ENCODE measurements around the gene TNFAIP6. TPM values are rescaled to one million over a fixed set of nuclear protein-coding genes. Genes with fewer than 3 reads are reported as not detected.
A peak's percentile ranks its signal among the peaks of the same experiment; 100 is the strongest.
"Not testable (repeated sequence)": the region's sequence is repeated elsewhere in the genome, so short reads cannot be mapped to it uniquely, and the experiment has no call there.

Gene TNFAIP6, protein sequence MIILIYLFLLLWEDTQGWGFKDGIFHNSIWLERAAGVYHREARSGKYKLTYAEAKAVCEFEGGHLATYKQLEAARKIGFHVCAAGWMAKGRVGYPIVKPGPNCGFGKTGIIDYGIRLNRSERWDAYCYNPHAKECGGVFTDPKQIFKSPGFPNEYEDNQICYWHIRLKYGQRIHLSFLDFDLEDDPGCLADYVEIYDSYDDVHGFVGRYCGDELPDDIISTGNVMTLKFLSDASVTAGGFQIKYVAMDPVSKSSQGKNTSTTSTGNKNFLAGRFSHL
- 1 to 10 TPM in 2 of 4 donors, under 1 TPM in 2; 0.58 to 1.9 (median 1.0) TPM for total RNA-seq

DNA sequence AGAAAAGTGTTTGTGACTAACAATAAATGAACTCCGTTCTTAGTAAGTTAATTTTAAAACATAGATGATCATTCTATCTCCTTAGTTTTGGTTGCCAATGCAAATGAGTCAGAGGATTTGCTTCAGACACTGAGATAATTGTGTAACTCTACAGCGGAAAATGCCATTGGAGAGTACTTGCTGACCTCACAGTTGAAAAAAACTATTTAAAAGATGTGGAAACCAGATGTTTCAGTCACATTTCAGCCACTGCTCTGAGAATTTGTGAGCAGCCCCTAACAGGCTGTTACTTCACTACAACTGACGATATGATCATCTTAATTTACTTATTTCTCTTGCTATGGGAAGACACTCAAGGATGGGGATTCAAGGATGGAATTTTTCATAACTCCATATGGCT is at the start of gene TNFAIP6:
TNFAIP6 (plus strand) TSS at position 234 of the 400 bp plus-strand sequence; CDS start at position 309, 75 bp downstream.
- no peak within 1 kb of the TSS for H3K4me3 ChIP-seq (ENCODE audit: low read depth, poor library complexity, severe bottlenecking)
- peak in 1 of 2 donors; percentile 33 for DNase-seq (ENCODE audit: low spot score in 2 of 2)
- peak in 1 of 2 donors; percentile 25 for TF ChIP-seq POLR2A (IDR thresholded peaks at IDR 0.05)
- TF ChIP-seq, protein P1, sequence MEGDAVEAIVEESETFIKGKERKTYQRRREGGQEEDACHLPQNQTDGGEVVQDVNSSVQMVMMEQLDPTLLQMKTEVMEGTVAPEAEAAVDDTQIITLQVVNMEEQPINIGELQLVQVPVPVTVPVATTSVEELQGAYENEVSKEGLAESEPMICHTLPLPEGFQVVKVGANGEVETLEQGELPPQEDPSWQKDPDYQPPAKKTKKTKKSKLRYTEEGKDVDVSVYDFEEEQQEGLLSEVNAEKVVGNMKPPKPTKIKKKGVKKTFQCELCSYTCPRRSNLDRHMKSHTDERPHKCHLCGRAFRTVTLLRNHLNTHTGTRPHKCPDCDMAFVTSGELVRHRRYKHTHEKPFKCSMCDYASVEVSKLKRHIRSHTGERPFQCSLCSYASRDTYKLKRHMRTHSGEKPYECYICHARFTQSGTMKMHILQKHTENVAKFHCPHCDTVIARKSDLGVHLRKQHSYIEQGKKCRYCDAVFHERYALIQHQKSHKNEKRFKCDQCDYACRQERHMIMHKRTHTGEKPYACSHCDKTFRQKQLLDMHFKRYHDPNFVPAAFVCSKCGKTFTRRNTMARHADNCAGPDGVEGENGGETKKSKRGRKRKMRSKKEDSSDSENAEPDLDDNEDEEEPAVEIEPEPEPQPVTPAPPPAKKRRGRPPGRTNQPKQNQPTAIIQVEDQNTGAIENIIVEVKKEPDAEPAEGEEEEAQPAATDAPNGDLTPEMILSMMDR (IDR thresholded peaks at IDR 0.05), result no peak
- intact Hi-C loops (cut with DNase I; ENCODE audit: low total_unique reads), result no loop called here
- WGBS, 2 donors, result 37 to 53% methylated on average over 3 of the region's 3 CpGs

DNA sequence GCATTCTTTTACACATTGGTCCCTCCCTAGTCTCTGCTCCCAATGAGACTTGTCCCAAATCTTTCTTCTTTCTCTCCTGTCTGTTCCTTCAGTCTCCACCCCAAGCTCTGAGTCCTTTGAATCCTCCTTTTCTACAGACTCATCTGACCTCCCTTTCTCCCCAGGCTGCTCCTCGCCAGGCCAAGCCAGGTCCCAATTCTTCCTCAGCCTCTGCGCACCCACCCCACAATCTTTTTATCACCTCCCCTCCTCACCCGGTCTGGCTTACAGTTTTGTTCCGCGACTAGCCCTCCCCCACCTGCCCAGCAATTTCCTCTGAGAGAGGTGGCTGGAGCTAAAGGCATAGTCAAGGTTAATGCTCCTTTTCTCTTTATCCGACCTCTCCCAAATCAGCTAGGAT is 47.1 kb upstream of the TNFAIP6 start:
- 96 to 98% methylated on average over 6 of the region's 6 CpGs for WGBS, 2 donors
- H3K4me3 ChIP-seq (ENCODE audit: low read depth, poor library complexity, severe bottlenecking); intact Hi-C loops (cut with DNase I; ENCODE audit: low total_unique reads); DNase-seq (ENCODE audit: low spot score in 2 of 2): not testable (repeated sequence)

DNA sequence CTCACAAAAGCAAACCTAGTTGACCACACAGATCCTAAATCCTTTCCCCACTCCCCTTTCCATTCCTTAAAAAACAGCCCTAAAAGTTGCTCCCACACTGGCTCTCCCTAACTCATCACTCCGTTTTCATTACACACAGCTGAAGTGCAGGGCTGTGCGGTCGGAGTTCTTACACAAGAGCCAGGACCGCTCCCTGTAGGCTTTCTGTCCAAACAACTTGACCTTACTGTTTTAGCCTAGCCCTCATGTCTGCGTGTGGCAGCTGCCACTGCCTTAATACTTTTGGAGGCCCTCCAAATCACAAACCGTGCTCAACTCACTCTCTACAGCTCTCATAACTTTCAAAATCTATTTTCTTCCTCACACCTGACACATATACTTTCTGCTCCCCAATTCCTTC is 45.0 kb upstream of the TNFAIP6 start:
- H3K4me3 ChIP-seq (ENCODE audit: low read depth, poor library complexity, severe bottlenecking); intact Hi-C loops (cut with DNase I; ENCODE audit: low total_unique reads); DNase-seq (ENCODE audit: low spot score in 2 of 2): not testable (repeated sequence)
- 79 to 85% methylated on average over 6 of the region's 6 CpGs for WGBS, 2 donors

DNA sequence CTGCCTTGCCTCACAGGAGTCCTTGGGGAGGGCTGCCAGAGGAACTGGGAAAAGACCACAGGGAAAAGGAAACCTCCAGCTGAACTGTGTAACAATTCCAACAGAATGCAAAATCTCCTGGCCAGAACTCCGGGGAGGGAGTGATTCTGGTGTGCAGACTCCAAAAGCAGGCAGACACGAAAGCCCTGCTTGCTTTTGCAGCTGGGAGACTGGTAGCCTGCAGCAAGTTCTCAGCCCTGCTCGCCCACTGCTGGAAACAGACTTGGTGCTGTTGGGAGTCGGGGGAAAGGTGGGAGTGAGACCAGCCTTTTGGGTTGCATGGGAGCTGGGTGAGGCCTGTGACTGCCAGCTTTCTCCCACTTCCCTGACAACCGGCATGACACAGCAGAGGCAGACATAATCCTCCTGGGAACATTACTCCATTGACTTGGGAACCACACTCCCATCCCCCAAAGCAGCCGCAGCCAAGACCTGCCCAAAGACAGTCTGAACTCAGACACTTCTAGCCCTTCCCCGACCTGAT is 42.0 kb upstream of the TNFAIP6 start:
- H3K4me3 ChIP-seq (ENCODE audit: low read depth, poor library complexity, severe bottlenecking), result no peak overlapping the region
- intact Hi-C loops (cut with DNase I; ENCODE audit: low total_unique reads), result no loop called here
- no peak for DNase-seq (ENCODE audit: low spot score in 2 of 2)
- TF ChIP-seq, protein P1 (IDR thresholded peaks at IDR 0.05), result no peak
- TF ChIP-seq POLR2A (IDR thresholded peaks at IDR 0.05), result no peak
- WGBS, 2 donors, result 30 to 40% methylated on average over 7 of the region's 7 CpGs

DNA sequence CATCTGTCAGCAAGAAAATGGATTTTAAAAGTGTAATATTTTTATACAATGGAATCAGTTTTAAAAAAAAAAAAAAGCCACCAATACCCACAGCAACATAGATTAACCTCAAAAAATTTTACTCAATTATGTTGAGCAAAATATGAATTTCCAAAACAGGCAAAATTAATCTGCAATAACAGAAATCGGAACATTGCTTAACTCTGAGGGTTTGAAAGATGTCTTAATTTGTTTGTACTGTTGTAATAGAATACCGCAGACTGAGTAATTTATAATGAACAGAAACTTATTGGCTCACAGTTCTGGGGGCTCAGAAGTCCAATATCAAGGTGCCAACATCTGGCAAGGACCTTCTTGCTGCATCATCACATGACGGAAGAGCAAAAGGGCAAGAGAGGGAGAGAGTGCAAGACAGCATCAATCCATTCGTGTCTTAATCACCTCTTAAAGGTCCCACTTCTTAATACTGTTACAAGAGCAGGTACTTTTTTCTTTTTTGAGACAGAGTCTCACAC is 31.8 kb upstream of the TNFAIP6 start:
- intact Hi-C loops (cut with DNase I; ENCODE audit: low total_unique reads), result no loop called here
- DNase-seq (ENCODE audit: low spot score in 2 of 2), result no peak
- H3K4me3 ChIP-seq (ENCODE audit: low read depth, poor library complexity, severe bottlenecking), result no peak overlapping the region
- TF ChIP-seq POLR2A (IDR thresholded peaks at IDR 0.05), result no peak
- TF ChIP-seq, protein P1 (IDR thresholded peaks at IDR 0.05), result no peak
- WGBS, 2 donors, result 73 to 76% methylated on average over 4 of the region's 4 CpGs

DNA sequence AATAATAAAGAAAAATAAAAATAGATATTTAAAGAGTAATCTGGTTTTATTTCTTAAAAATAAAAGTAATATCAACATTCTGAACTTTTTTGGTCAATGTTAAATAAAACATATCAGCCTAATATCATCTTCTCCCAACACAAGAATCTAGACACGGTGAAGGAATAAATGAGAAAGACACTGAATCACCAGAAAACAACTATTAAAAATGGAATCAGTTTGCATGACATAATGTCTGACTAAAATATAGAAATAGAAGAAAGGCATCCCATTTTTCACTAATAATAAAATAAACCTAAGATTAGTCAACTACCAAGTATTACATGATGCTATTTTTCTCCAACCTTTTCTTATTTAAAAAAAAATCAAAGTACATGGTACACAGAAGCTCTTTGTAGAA is 30.8 kb upstream of the TNFAIP6 start:
- TF ChIP-seq POLR2A (IDR thresholded peaks at IDR 0.05), result no peak
- TF ChIP-seq, protein P1 (IDR thresholded peaks at IDR 0.05), result no peak
- no peak for DNase-seq (ENCODE audit: low spot score in 2 of 2)
- H3K4me3 ChIP-seq (ENCODE audit: low read depth, poor library complexity, severe bottlenecking), result no peak overlapping the region
- intact Hi-C loops (cut with DNase I; ENCODE audit: low total_unique reads), result no loop called here
- WGBS, 2 donors, result 76 to 82% methylated on average over 1 of the region's 1 CpG

Measured in lower leg skin (tissue), 4 donors.